Testis (tissue), 2 donors: Measurements from ENCODE around the gene SMYD4.

Experiments used
- POLR2A ChIP-seq: fragments of 450-650 bp; IDR thresholded peaks from one replicate; pipeline ENCODE4 v1.6.1; 2017; ENCODE audit warnings: antibody characterized with exemption, mild to moderate bottlenecking, moderate library complexity
- TF ChIP-seq, protein P1 (sequence below), 3 experiments: fragments of 450-650 bp in 2 of 3; fragments of 200-600 bp in 1 of 3; sonication (generic) in 1 of 3; IDR thresholded peaks; one replicate each; pipeline ENCODE4 v1.5.1; 2016 to 2019; ENCODE audit warnings: antibody characterized with exemption in 3 of 3, mild to moderate bottlenecking in 2 of 3, moderate library complexity in 1 of 3

DNA sequence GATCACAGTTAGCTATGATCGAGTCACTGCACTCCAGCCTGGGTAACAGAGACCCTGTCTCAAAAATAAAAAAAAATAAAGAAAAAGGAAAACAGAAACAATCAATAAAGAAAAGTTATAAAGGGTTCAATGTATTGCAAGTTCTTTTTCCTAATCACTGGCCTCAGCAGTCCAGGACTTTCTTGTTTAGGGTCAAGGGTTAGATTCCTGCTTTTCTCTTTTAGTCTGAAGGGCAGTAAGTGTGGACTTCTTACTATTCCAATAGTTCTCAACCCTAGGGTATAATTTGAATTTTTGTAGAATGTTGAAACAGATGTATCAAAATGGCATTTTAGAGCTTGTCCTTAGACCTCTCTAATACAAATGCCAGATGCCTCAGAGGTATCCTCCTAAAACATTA lies 27.3 kb downstream of the SMYD4 start:
- no peak for TF ChIP-seq POLR2A
- TF ChIP-seq, protein P1, sequence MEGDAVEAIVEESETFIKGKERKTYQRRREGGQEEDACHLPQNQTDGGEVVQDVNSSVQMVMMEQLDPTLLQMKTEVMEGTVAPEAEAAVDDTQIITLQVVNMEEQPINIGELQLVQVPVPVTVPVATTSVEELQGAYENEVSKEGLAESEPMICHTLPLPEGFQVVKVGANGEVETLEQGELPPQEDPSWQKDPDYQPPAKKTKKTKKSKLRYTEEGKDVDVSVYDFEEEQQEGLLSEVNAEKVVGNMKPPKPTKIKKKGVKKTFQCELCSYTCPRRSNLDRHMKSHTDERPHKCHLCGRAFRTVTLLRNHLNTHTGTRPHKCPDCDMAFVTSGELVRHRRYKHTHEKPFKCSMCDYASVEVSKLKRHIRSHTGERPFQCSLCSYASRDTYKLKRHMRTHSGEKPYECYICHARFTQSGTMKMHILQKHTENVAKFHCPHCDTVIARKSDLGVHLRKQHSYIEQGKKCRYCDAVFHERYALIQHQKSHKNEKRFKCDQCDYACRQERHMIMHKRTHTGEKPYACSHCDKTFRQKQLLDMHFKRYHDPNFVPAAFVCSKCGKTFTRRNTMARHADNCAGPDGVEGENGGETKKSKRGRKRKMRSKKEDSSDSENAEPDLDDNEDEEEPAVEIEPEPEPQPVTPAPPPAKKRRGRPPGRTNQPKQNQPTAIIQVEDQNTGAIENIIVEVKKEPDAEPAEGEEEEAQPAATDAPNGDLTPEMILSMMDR (IDR thresholded peaks at IDR 0.05) = no peak
